ENCODE data around the gene ENTHD1. TPM values are rescaled to one million over a fixed set of nuclear protein-coding genes. Genes with fewer than 3 reads are reported as not detected.
A peak's percentile ranks its signal among the peaks of the same experiment; 100 is the strongest.

ENTHD1 gene
- total RNA-seq, 2 donors from 2014 or later, result not detected

DNA sequence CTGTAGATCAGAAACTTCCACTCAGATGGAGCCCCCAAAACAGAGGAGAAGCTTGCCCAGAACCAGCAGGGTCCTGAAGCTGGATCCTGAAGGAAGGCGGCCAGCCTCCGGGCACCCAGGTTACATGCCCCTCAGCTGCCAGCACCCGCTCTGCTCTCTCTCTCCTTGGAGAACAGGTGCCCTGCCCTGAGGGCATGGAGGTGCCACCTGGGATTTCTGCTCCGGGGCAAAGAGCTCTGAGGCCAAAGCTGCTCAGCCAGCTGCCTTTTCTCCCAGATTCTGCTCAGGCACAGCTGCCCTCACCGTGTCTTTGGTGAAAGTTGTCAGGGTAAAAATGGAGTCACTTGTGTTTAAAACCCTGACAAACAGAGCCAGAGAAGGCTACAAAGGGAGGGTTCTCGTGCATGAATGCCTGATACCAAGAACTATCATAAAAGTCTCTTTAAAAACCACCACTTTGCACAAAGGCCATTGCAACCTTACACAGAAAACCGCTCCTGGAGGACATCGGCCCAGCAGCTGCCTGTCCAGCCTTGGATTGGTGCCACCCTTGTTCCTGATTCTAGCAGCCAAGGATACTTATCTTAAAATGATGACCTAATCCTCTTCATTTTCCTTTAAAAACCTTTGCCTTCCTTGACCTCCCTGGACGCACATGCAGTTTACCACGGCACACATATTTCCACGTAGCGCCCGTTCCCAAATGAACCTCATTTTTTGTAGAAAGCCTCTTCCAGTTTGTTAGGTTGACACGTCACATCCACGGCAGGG, 183.0 kb downstream of the ENTHD1 start:
- DNase-seq (peak; percentile 43), ATAC-seq (peak in 1 of 2 donors; percentile 48)
- intact Hi-C loops (cut with DNase I), result no loop called here

DNA sequence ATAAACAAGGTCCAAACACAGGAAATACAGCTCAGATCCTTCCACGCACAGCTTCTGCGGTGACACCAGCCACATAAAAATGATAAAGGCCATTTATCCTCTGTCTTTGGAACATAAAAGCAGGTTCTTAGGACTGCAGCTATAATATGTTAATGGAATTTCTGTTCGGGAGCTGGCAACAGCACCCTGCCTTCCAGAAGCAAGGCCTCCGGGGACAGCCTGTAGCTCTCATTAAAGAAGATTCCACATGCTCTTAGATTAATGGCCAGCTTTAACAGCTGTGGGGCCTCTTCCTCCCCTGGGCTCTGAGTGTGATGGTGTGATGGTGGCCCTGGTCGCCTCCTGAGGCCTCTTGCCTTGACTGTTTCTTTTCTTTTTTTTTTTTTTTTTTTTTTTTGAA, 185.7 kb downstream of the ENTHD1 start:
- intact Hi-C loops (cut with DNase I), result no loop called here
- ATAC-seq (no peak), DNase-seq (no peak)

DNA sequence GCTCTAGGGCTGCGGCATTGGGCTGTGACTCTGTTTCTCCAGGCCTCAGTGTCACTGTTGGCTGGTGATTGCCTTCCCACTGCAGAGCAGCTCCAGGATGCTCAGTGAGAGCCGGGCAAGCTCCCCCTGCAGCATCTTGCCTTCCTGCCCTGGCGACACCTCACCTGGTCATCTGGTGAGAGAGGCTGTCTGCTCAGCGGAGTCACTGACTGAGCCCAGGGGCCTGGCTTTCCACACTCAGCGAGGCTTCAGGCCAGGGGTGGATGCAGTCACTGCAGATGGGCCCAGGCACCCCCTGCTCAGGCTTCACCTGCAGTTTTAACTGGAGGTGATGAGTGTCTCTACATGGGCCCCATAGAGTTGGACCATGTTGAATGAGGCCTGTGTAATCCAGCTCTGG, 186.2 kb downstream of the ENTHD1 start:
- DNase-seq (no peak), ATAC-seq (no peak)
- intact Hi-C loops (cut with DNase I), result no loop called here

DNA sequence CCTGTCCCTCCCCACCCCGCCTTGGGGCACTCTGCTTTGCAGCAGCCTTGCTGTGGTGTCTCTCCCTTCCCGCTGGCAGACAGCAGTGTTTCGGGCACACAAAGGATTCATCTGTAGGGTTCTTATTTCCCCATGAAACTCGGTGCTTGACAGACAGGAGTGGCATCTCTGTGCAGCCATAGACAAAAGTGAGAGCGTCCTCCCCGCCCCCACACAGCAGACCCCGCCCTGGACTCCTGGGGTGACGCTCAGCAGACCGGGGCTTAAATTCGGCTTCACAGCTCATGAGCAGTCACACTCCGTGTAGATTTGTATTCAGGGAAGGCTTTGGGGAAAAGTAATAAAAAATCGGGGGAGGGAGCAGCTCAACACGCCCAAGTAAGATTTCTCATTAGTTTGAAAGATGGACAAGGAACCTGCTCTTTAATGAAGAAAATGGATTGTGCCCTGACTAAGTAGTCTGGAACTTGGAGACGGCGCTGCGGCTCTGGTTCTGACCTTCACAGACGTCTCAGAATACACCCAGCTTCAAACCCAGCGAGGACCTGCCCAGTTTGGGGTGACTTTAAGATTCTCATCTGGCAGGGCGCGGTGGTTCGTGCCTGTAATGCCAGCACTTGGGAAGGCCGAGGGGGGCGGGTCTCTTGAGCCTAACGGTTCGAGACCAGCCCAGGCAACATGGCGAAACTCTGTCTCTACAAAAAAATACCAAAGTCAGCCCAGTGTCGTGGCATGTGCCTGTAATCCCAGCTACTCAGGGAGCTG, 187.0 kb downstream of the ENTHD1 start:
- intact Hi-C loops (cut with DNase I), result no loop called here
- ATAC-seq (no peak), DNase-seq (no peak)

DNA sequence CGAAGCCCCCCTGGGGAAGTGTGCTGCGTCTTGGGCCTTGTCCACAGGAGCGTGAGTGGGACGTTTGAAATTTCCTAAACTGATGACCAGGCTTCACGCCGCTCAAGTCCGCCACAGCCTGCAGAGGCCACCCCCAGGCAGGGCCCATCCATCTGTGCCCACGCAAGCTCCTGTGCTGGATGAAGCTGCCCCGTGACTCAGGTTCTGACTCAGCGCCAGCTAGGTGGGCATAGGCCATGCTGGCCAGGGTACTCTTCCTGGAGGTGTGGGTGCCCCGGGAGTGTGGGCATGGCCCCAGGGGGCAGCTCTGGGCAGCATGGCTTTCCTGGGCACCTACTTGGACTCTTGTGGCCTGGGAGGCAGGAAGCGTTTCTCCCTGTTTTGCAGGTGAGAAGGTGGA, 188.2 kb downstream of the ENTHD1 start:
- intact Hi-C loops (cut with DNase I), result no loop called here
- no peak for DNase-seq
- no peak for ATAC-seq

DNA sequence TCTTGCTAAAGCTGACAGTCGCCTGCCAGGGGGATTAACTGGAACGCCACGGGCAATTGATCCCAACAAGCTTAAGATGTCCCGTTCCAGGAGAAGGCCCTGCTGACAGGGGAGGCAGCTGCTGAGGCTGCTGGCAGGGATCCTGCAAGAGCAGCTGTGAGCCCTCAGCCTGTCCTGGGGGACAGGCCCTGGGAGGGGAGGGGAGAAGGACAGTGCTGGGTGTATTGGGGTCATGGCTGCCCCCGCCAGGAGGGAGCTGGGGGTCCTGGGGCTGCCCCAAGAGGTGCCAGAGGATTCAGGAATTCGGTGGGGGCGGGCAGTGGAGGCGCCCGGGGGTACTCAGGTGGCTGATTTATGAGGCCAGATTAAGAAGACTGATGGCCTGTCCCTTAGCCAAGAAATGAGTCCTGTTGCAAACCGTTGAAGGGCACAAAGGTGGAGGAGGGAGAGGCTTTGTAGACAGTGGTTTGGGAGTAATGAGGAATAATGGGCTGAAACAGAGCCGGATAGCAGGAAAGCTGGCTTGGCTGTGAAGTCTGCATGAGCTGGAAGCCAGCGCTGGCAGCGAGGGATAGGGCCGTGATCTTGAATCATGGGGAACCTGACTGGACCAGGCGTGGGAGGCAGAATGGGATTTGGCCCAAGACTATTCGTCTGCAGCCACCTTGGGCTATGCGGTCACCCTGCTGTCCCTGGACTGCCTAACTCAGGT, 189.5 kb downstream of the ENTHD1 start:
- ATAC-seq (peak; percentile 72 to 78), DNase-seq (no peak)
- intact Hi-C loops (cut with DNase I), result no loop called here

DNA sequence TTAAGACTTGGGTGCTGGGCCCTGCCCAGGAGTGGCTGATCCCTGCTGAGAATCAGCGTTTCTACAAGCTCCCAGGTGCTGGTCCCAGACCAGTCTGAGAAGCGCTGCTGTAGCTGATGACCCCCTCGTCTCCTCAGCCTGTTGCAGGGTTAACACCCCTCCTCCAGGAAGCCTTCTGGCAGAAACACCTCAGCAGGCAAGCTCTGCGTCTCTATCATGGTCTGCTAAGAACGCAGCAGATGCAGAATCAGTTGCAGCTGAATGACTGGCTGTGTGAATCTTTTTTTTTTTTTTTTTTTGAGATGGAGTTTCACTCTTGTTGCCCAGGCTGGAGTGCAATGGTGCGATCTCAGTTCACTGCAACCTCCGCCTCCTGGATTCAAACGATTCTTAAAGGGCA, 190.5 kb downstream of the ENTHD1 start:
- ATAC-seq (no peak), DNase-seq (no peak)
- intact Hi-C loops (cut with DNase I), result no loop called here

DNA sequence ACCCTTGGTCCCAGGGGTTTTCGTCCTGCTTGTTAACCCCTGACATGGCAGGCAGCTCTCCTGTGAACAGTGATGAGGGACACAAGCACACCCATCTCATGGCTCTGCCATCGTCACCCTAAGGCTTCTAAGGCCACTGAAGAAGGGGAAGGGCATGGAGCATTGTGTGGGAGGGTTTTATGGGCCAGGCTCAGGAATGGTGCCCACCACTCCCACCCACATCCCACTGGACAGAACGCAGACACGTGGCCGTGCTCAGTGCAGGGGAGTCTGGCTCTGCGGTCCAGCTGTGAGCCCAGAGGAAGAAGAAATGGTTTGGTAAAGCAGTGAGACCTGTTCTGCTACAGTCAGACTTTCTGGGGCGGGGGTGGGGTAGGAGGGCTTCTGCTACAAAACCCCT, 193.0 kb downstream of the ENTHD1 start:
- ATAC-seq (no peak), DNase-seq (no peak)
- intact Hi-C loops (cut with DNase I), result no loop called here

DNA sequence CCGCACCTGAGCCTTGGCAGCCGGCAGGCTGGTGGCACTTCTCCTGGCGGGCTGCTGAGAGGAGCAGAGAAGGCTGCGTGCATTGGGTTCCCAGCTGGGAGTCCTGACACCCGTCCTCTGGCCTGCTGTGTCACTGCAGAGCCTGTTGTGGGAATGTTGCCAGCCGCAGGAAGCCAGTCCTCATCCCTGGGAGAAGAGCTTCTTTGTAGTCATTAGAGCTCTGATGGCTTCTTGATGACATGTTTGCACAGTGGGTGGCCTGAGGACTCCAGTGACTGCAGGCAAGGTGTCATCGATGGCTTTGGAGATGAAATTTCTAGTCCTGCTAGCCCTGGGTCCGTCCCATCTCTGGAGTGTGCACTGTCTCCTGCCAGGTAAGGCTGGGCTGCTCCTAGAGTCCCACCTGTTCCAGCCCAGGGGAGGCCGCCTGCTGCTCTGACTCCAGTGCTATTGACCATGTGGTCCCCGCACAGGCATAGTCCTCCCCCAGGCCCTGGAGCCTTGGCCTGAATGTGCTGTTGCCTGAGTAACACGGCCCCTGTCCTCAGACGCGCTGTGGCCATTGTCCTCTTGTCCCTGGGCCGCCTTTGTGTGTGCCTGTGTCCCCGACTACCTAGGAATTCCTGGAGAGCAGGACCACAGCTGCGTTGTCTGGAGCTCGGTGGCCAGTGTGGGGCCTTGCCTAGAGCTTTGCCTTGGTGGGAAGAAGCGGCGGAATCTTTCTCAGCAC, 193.8 kb downstream of the ENTHD1 start:
- intact Hi-C loops (cut with DNase I), result no loop called here

DNA sequence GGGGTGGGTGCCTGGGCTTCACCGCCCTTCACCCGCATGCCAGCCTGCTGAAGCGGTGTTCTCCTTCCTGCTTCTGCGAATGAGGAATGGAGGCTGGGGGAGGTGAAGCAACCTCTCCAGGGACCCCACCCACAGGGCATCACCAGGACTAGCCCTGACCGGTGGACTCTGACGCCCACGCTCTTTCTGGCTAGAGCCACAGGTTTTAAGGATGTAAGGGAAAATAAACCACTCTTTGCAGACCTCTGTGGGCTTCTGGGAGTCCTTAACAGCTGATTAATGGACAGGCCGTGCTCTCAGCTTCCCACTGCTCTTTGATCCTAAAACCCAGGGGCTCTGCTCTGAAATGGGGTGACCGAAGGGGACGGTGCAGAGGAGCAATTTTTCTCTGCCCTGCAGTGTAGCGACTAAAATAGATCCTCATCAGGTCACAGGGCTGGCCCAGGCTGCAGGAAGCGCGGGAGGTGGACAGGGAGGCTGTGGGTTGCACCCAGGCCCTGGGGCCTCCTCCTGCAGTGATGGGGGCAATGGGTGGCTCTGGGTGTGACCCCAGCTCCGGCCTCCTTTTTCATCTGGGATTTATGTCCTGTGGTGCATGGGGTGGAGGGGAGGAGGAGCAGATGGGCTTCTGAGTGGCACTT, 195.7 kb downstream of the ENTHD1 start:
- intact Hi-C loops (cut with DNase I), result no loop called here
- DNase-seq, result no peak
- ATAC-seq, result no peak

More for the DNA sequence above, 193.8 kb downstream of the ENTHD1 start:
- ATAC-seq, result no peak
- DNase-seq, result no peak

DNA sequence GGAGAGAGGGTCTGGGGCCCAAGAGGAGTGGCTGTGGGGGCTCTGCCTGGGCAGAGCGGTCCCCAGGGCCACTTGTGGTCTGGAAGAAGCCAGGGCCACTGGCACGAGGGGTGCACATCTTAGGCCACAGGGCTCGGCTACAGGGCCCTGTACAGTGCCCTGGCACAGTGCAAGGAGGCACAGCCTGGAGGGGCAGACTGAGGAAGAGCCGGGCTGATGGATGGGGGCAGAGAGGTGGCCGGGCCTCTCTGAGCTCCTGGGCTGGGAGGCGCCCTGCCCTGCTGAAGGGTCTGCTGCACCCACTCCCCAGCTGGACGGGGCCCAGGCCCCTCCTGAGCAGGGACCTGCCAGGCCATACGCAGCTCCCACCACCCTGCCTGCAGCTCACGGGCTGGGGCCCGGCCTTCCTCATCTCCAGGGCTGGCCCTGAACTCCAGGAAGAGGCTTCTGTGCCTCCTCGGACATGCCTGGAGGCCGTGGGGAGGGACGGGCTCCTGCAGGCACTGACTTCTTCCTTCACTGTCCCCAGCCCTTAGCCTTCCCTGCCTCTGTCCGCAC, 199.5 kb downstream of the ENTHD1 start:
- intact Hi-C loops (cut with DNase I), result no loop called here
- DNase-seq (no peak), ATAC-seq (peak in 1 of 2 donors; percentile 19)

Other genes starting within 250 kb of the ENTHD1 start
- 1 to 10 TPM; 2.1 to 3.8 TPM for gene GRAP2, start 7.3 kb upstream of the ENTHD1 start, total RNA-seq
- not detected for gene TMA7B, start 66.6 kb upstream of the ENTHD1 start, total RNA-seq
- 1 to 10 TPM; 2.2 to 2.4 TPM for gene FAM83F, start 101.2 kb upstream of the ENTHD1 start, total RNA-seq

Measured in left cardiac atrium (tissue), 4 donors.